HG02678 (cell line): Measurements from ENCODE around the gene IRGC.

Experiments used
- ATAC-seq: cut with Tn5 transposase; IDR thresholded peaks from one replicate; pipeline ENCODE4 v1.9.1; 2021; ENCODE audit warnings: mild to moderate bottlenecking, moderate library complexity; ENCODE audit not compliant: unreplicated experiment

Gene IRGC

DNA sequence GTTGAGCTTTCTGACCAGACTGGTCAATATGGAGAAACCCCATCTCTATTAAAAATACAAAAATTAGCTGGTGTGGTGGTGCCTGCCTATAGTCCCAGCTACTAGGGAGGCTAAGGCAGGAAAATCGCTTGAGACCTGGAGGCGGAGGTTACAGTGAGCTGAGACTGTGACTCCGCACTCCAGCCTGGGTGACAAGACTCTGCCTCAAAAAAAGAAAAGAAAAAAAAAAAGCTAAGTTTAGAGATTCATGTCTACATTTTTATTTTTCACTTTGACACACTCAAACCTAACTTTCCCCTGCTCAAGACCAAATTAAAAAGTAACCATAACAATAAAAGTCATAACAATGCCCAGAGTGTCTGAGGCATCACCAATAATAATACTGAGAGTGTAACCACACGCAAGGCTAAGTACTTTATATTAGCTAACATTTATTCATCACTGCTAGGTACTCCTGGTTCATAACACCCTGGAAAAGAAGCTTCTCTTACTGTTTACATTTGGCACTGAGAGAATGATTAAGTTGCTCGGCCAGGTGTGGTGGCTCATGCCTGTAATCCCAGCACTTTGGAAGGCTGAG, 5.7 kb downstream of the IRGC start:
- ATAC-seq = no peak

- ATAC-seq = no peak
Observed at GRCh38 chr19:43723588-43723987, 7.7 kb downstream of the IRGC start.

DNA sequence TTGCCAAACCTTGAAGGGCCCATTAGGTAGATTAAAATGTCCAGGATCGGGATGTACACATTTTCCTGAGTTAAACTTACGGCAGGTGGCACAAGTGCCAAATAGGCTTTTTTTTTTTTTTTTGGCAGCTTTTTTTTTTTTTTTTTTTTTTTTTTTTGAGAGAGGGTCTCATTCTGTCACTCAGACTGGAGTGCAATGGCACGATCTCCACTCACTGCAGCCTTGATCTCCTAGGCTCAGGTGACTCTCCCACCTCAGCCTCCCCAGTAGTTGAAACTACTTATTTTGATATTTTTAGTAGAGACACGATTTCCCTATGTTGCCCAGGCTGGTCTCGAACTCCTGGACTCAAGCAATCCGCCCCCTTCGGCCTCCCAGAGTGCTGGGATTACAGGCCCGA, 9.0 kb downstream of the IRGC start:
- ATAC-seq = no peak

DNA sequence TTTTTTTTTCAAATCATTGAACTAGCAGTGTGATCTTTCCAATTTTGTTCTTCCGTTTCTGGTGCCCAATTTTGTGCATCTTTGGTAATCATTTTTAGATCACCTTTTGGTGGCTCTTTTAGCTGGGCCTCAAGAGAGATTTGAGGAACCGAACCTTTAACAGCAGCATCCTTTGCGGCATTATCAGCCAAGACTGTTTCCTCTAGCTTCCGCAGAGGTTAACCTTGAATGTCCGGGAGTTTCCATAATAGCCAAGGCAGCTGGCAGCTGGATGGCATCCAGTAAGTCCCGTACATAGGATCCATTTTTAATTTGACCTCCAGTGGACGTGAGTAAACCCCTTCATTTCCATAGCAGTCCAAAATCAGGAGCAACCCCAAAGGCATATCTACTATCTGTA, 9.6 kb downstream of the IRGC start:
- ATAC-seq = peak; percentile 47

DNA sequence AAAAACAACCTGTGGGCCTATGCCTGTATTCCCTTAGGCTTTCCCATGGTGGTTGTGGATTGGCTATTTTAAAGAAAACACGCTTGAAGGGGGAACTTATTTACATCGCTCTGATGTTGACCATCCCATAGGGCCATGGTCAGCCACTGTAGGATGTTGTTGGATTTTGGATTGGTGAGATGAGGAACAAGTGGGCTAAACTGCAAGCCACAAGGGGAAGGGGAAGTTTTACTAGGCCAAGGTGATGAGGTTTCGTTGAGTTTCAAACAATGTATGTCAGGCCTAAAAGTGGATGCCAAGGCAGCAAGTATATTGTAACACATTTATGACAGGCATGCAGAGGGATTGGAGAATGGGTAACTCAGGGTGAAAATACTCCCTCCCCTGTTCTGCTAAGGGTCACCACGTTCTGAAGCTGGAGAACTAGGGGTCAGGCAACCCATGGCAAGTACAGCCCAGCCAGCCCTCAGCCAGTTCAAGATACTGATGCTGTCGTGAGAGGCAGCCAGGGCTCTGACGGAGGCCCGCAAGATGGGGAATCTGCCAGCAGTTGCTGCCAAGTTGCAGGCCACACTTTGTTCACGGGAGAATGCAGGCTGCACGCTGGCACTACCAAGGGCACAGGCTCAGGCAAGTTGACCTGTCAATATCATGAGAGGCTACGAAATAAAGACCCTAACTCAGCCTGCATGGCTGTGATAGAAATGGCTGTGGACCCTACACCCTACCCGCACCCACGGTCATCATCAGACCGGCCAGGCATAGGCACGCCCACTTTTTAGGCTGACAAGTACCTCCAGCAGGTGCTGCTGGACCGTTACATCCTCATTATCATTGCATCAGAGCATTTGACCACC, 11.1 kb downstream of the IRGC start:
- ATAC-seq = no peak

DNA sequence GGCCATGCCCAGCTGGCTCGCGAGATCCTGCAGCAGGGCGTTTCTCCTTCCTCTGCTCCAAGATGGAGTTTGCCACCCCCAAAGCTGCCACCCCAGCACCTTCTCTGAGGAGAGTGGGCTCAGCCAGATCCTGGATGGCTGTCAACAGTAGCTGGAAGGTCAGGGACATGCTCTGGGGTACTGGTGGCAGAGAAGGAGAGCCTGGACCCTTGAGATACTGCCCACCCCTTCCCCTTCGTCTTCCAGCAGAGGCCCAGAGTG, 11.6 kb downstream of the IRGC start:
- ATAC-seq = no peak

- no peak for ATAC-seq
Observed at GRCh38 chr19:43729919-43730318, 14.0 kb downstream of the IRGC start.

GRCh38 chr19:43731346-43731745, 15.5 kb downstream of the IRGC start:
- no peak for ATAC-seq

- ATAC-seq = no peak
Observed at GRCh38 chr19:43731846-43732245, 16.0 kb downstream of the IRGC start.

- no peak for ATAC-seq
Observed at GRCh38 chr19:43735013-43735412, 19.1 kb downstream of the IRGC start.

DNA sequence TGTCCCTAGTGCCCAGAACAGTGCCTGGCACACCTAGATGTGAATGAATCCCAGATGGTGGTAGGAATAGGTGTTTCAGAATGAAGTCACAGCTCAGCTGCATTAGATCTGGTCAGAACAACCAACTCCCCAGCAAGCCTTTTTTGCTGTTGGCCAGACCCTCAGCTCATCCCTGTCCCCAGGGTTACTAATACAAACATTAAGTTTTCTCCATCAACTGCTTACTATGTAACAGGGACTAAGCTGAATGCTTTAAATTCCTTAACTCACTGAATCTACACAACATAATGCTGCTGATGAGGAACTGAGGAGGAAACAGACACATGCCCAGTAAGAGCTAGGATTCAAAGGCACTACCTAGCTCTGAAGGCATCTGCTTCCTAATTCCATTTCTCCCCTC, 20.1 kb downstream of the IRGC start:
- ATAC-seq = no peak

- ATAC-seq = no peak
Observed at GRCh38 chr19:43738780-43739211, 22.9 kb downstream of the IRGC start.

DNA sequence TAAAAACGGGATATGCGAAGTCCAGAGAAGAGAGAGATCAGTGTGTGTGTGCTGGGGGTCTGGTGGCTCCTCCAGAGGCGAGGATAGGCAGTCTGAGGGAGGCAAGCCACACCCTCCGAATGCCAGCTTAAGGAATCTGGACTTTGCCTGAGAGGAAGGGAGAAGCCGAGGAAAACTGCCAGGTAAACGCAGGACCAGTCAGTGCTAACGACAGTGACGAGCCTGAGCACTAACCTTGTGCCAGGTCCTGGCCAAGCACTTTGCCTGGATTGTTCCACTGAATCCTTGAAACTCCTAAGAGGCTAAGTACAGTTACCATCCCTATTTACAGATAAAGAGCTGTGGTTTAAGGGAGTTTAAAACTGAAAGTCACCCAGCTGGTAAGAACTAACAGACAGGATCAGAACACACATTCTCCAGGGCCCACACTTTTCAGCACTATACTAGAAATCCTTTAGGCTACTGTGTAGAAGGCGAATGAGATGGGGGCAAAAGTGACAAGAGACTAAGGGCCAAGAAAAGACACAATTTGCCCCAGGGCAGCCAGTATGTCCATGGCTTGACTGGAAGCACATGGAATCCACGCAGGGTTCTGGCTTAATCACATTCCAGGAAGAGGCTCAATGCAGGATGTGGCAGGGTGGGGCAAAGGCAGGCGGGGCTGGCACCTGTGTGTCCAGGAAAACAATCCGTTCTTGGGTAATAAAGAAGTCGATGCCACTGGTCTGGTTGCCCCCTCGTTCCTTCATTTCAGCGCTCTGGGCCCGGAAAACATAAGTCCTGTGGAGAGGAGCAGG, 23.8 kb downstream of the IRGC start:
- ATAC-seq = no peak

DNA sequence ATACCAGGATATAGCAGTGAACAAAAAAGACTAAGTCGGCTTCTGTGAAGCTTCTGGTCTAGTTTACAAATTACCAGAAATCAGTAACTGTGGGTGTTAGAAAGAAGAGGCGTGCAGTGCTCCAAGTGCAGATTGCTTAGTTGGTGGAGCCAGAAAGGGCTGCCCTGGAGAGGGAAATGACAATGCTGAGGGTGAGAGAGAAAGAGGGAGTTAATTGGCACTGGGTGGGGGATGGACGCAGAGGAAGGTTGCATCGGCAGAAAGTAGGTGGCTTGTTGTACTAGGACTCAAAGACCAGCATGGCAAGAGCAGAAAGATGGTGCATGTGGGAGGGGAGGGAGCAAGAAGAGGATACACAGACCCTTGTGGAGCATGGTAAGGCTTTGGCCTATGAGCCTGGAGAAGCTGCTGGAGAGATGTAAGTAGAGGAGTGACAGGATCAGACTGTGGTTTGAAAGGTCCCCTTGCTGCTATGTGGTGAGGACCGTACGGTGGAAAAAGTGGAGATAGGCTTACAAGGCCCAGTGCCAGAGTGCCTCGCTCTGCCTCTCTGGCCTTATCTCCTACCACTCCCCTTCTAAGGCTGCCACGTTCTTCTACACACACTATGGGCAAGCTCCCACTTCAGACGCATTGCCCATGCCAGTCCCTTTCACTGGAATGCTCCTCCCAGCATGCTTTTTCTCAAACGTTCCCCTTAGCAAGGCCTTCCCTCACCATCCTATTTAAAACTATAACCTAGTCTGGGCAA, 25.4 kb downstream of the IRGC start:
- ATAC-seq = no peak

- ATAC-seq = no peak
Observed at GRCh38 chr19:43743059-43743458, 27.2 kb downstream of the IRGC start.

- ATAC-seq = no peak
Observed at GRCh38 chr19:43747557-43748204, 31.8 kb downstream of the IRGC start.

DNA sequence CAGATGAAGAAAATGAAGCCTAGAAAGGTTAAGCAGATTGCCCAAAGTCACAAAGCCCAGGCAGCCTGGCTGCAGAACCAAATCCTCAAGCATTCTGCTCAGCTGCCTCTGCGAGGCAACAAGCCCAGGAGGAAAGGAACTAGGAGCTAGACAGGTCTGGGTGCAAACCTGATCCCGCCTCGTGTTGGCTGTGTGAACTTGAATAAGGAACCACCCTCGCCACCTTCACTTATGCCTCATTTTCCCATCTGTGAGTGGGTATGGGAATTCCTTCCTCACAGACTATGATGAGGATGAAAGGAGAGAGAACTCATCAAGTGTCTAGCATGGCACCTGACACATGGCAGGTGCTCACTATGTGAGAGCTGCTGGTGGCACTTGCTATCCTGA, 32.3 kb downstream of the IRGC start:
- no peak for ATAC-seq

- ATAC-seq = no peak
Observed at GRCh38 chr19:43748685-43749084, 32.8 kb downstream of the IRGC start.

GRCh38 chr19:43749152-43749551, 33.3 kb downstream of the IRGC start:
- ATAC-seq = no peak

DNA sequence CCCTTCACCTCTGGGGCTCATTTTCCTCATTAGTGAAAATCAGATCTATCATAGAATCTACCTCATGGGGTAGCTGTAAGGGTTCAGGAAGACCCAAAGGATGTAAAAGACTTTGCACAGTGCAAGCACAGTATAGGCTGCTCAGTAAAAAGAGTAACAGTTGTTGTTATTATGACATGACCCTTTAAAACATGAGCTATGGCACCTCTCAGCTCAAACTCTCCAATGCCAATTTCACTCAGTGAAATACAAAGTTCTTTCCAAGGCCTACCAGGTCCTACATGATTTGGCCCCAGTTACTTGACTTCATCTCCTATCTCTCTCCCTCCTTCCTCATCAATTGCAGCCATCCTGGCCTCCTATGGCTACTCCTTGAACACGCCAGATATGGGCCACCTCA, 34.0 kb downstream of the IRGC start:
- no peak for ATAC-seq
